Measurements from ENCODE around the gene RWDD4.
A peak's percentile ranks its signal among the peaks of the same experiment; 100 is the strongest.

The RWDD4 gene

GRCh38 chr4:183609151-183609550 is 49.8 kb downstream of the RWDD4 start:
- Histone ChIP-seq H3K27me3 (ENCODE audit: insufficient read depth, low read length, poor library complexity) (no peaks in the 10 kb centered on the region), H2AFZ (ENCODE audit: low read depth, low read length) (no peak overlapping the region), H3K79me2 (ENCODE audit: insufficient read depth, low read length) (no peaks in the 10 kb centered on the region), H4K20me1 (ENCODE audit: insufficient read depth, low read length) (no peaks in the 10 kb centered on the region), H3K4me1 (ENCODE audit: insufficient read depth, low read length) (no peaks in the 10 kb centered on the region), H3K9ac (ENCODE audit: low read depth, low read length) (no peak overlapping the region), H3K4me3 (ENCODE audit: low read depth in 1 of 2, low read length in 2 of 2) (no peak overlapping the region), H3K27ac (ENCODE audit: low read length) (no peak overlapping the region), H3K36me3 (ENCODE audit: insufficient read depth, low read length) (no peaks in the 10 kb centered on the region), H3K4me2 (ENCODE audit: insufficient read depth, low read length) (no peak overlapping the region), H3K9me3 (ENCODE audit: insufficient read depth, low read length, severe bottlenecking) (no peaks in the 10 kb centered on the region)
- DNase-seq = no peak
- TF ChIP-seq CTCF (IDR thresholded peaks at IDR 0.05; ENCODE audit: borderline replicate concordance, extremely low read depth, low read length, poor library complexity, severe bottlenecking) (no peak), EZH2 (IDR thresholded peaks at IDR 0.05; ENCODE audit: borderline replicate concordance, low read depth, low read length, severe bottlenecking) (no peak)
- no peak for ATAC-seq (ENCODE audit: insufficient read depth, low read depth)

GRCh38 chr4:183607894-183608293 is 51.1 kb downstream of the RWDD4 start:
- no peak overlapping the region for H3K9ac ChIP-seq (ENCODE audit: low read depth, low read length)
- ATAC-seq (ENCODE audit: insufficient read depth, low read depth) = no peak

GRCh38 chr4:183602557-183603027 is 56.4 kb downstream of the RWDD4 start:
- H3K4me2 ChIP-seq (ENCODE audit: insufficient read depth, low read length) = no peak overlapping the region
- no peak overlapping the region for H3K27ac ChIP-seq (ENCODE audit: low read length)
- no peaks in the 10 kb centered on the region for H3K79me2 ChIP-seq (ENCODE audit: insufficient read depth, low read length)
- no peak overlapping the region for H3K4me3 ChIP-seq (ENCODE audit: low read depth in 1 of 2, low read length in 2 of 2)
- ATAC-seq (ENCODE audit: insufficient read depth, low read depth) (no peak), DNase-seq (no peak)
- no peaks in the 10 kb centered on the region for H3K4me1 ChIP-seq (ENCODE audit: insufficient read depth, low read length)
- no peak overlapping the region for H2AFZ ChIP-seq (ENCODE audit: low read depth, low read length)
- no peaks in the 10 kb centered on the region for H4K20me1 ChIP-seq (ENCODE audit: insufficient read depth, low read length)
- H3K36me3 ChIP-seq (ENCODE audit: insufficient read depth, low read length) = no peaks in the 10 kb centered on the region
- H3K27me3 ChIP-seq (ENCODE audit: insufficient read depth, low read length, poor library complexity) = no peaks in the 10 kb centered on the region
- no peak for TF ChIP-seq EZH2 (IDR thresholded peaks at IDR 0.05; ENCODE audit: borderline replicate concordance, low read depth, low read length, severe bottlenecking)
- TF ChIP-seq CTCF (IDR thresholded peaks at IDR 0.05; ENCODE audit: borderline replicate concordance, extremely low read depth, low read length, poor library complexity, severe bottlenecking) = peak; percentile 22
- H3K9me3 ChIP-seq (ENCODE audit: insufficient read depth, low read length, severe bottlenecking) = no peaks in the 10 kb centered on the region
- H3K9ac ChIP-seq (ENCODE audit: low read depth, low read length) = no peak overlapping the region

More at GRCh38 chr4:183607894-183608293, 51.1 kb downstream of the RWDD4 start:
- H4K20me1 ChIP-seq (ENCODE audit: insufficient read depth, low read length) = no peaks in the 10 kb centered on the region
- no peaks in the 10 kb centered on the region for H3K36me3 ChIP-seq (ENCODE audit: insufficient read depth, low read length)
- H3K9me3 ChIP-seq (ENCODE audit: insufficient read depth, low read length, severe bottlenecking) = no peaks in the 10 kb centered on the region
- H3K4me2 ChIP-seq (ENCODE audit: insufficient read depth, low read length) = no peak overlapping the region
- TF ChIP-seq EZH2 (IDR thresholded peaks at IDR 0.05; ENCODE audit: borderline replicate concordance, low read depth, low read length, severe bottlenecking) (no peak), CTCF (IDR thresholded peaks at IDR 0.05; ENCODE audit: borderline replicate concordance, extremely low read depth, low read length, poor library complexity, severe bottlenecking) (no peak)
- no peak overlapping the region for H2AFZ ChIP-seq (ENCODE audit: low read depth, low read length)
- H3K4me3 ChIP-seq (ENCODE audit: low read depth in 1 of 2, low read length in 2 of 2) = no peak overlapping the region
- H3K79me2 ChIP-seq (ENCODE audit: insufficient read depth, low read length) = no peaks in the 10 kb centered on the region
- DNase-seq = no peak
- no peak overlapping the region for H3K27ac ChIP-seq (ENCODE audit: low read length)
- H3K4me1 ChIP-seq (ENCODE audit: insufficient read depth, low read length) = no peaks in the 10 kb centered on the region
- H3K27me3 ChIP-seq (ENCODE audit: insufficient read depth, low read length, poor library complexity) = no peaks in the 10 kb centered on the region

GRCh38 chr4:183601381-183601780 is 57.6 kb downstream of the RWDD4 start:
- ATAC-seq (ENCODE audit: insufficient read depth, low read depth) = no peak
- DNase-seq = no peak
- Histone ChIP-seq H2AFZ (ENCODE audit: low read depth, low read length) (no peak overlapping the region), H3K27me3 (ENCODE audit: insufficient read depth, low read length, poor library complexity) (no peaks in the 10 kb centered on the region), H3K79me2 (ENCODE audit: insufficient read depth, low read length) (no peaks in the 10 kb centered on the region), H3K9me3 (ENCODE audit: insufficient read depth, low read length, severe bottlenecking) (no peaks in the 10 kb centered on the region), H3K27ac (ENCODE audit: low read length) (no peak overlapping the region), H4K20me1 (ENCODE audit: insufficient read depth, low read length) (no peaks in the 10 kb centered on the region), H3K4me2 (ENCODE audit: insufficient read depth, low read length) (no peak overlapping the region), H3K9ac (ENCODE audit: low read depth, low read length) (no peak overlapping the region), H3K4me1 (ENCODE audit: insufficient read depth, low read length) (no peaks in the 10 kb centered on the region), H3K4me3 (ENCODE audit: low read depth in 1 of 2, low read length in 2 of 2) (no peak overlapping the region), H3K36me3 (ENCODE audit: insufficient read depth, low read length) (no peaks in the 10 kb centered on the region)
- TF ChIP-seq CTCF (IDR thresholded peaks at IDR 0.05; ENCODE audit: borderline replicate concordance, extremely low read depth, low read length, poor library complexity, severe bottlenecking) = no peak
- no peak for TF ChIP-seq EZH2 (IDR thresholded peaks at IDR 0.05; ENCODE audit: borderline replicate concordance, low read depth, low read length, severe bottlenecking)

Measured in DND-41 (cell line).